ENCODE measurements around the gene ELMO1.

The ELMO1 gene

GRCh38 chr7:36943591-36944435, 504.9 kb downstream of the ELMO1 start:
- no peak for DNase-seq

- no peak for DNase-seq
Observed at GRCh38 chr7:36942955-36943354, 505.7 kb downstream of the ELMO1 start.

GRCh38 chr7:36942541-36942940, 506.1 kb downstream of the ELMO1 start:
- DNase-seq: no peak

GRCh38 chr7:36942025-36942424, 506.6 kb downstream of the ELMO1 start:
- no peak for DNase-seq

GRCh38 chr7:36941359-36941758, 507.3 kb downstream of the ELMO1 start:
- no peak for DNase-seq

GRCh38 chr7:36939816-36940215, 508.8 kb downstream of the ELMO1 start:
- DNase-seq: no peak

- no peak for DNase-seq
Observed at GRCh38 chr7:36937754-36938563, 510.7 kb downstream of the ELMO1 start.

- DNase-seq: no peak
Observed at GRCh38 chr7:36931892-36932291, 516.8 kb downstream of the ELMO1 start.

- no peak for DNase-seq
Observed at GRCh38 chr7:36929791-36930190, 518.9 kb downstream of the ELMO1 start.

GRCh38 chr7:36928718-36929117, 519.9 kb downstream of the ELMO1 start:
- DNase-seq: no peak

GRCh38 chr7:36928311-36928710, 520.4 kb downstream of the ELMO1 start:
- DNase-seq: no peak

GRCh38 chr7:36925691-36926090, 523.0 kb downstream of the ELMO1 start:
- no peak for DNase-seq

GRCh38 chr7:36925207-36925606, 523.5 kb downstream of the ELMO1 start:
- DNase-seq: no peak

GRCh38 chr7:36923943-36924436, 524.7 kb downstream of the ELMO1 start:
- no peak for DNase-seq

GRCh38 chr7:36923185-36923584, 525.5 kb downstream of the ELMO1 start:
- no peak for DNase-seq

- DNase-seq: no peak
Observed at GRCh38 chr7:36920433-36920832, 528.2 kb downstream of the ELMO1 start.

- no peak for DNase-seq
Observed at GRCh38 chr7:36919738-36920137, 528.9 kb downstream of the ELMO1 start.

- no peak for DNase-seq
Observed at GRCh38 chr7:36918591-36918990, 530.1 kb downstream of the ELMO1 start.

GRCh38 chr7:36916619-36917018, 532.0 kb downstream of the ELMO1 start:
- no peak for DNase-seq

GRCh38 chr7:36916116-36916515, 532.5 kb downstream of the ELMO1 start:
- DNase-seq: no peak

- no peak for DNase-seq
Observed at GRCh38 chr7:36911788-36912187, 536.9 kb downstream of the ELMO1 start.

- no peak for DNase-seq
Observed at GRCh38 chr7:36910859-36911258, 537.8 kb downstream of the ELMO1 start.

GRCh38 chr7:36910401-36910800, 538.3 kb downstream of the ELMO1 start:
- DNase-seq: no peak

All from right kidney (tissue), 1 donor.